ENCODE results near the gene DAPK3.
"Not testable (repeated sequence)": the region's sequence is repeated elsewhere in the genome, so short reads cannot be mapped to it uniquely, and the experiment has no call there.

The DAPK3 gene

GRCh38 chr19:3952755-3953276 is 18.1 kb downstream of the DAPK3 start:
- not testable (repeated sequence) for DNase-seq

DNA sequence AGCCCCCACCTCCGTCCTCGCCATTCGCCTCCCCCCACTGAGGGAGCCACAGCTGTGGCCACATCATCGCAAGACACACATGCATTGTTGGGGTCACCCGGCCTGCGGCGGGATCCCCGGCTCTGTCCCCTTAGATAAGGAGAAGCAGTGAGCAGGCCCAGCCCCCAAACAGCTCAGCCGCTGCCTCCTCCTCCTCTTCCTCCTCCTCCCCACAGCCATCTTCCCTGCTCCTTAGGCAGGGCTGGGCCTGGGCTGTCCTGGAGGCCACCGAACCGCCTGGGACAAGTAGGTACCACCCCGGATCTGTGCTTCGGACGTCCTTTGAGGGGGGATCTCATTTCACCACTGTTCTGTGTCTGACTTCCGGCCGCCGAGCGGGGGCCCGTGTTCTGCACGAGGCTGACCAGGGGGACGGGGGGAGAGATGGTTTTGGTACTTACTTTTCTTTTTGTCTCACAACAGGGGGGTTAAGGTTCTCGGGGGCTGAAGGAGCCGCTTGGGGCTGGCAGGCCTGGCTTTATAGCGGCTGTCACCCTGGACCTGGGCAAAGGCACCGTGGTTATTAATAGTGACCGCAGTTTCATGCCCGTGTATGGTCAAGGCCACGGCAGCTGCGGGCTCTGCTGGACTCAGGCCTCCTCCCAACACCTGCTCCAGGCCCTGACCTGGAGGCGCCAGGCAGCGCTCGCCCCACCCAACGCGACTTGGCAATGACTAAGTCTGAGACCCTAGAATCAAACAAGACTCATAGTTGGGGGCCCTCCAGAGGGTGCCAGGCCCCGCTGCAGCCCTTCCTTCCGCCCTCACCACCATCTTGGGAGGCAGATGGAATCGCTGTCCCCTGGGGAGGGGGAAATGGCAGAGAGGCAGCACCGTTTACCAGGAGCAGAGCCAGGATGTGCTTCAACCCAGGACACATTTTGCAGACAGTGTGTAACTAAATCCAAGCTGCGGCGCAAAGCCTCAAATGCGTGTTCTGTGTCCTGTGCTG is 19.7 kb downstream of the DAPK3 start:
- DNase-seq, result peak; percentile 36

DNA sequence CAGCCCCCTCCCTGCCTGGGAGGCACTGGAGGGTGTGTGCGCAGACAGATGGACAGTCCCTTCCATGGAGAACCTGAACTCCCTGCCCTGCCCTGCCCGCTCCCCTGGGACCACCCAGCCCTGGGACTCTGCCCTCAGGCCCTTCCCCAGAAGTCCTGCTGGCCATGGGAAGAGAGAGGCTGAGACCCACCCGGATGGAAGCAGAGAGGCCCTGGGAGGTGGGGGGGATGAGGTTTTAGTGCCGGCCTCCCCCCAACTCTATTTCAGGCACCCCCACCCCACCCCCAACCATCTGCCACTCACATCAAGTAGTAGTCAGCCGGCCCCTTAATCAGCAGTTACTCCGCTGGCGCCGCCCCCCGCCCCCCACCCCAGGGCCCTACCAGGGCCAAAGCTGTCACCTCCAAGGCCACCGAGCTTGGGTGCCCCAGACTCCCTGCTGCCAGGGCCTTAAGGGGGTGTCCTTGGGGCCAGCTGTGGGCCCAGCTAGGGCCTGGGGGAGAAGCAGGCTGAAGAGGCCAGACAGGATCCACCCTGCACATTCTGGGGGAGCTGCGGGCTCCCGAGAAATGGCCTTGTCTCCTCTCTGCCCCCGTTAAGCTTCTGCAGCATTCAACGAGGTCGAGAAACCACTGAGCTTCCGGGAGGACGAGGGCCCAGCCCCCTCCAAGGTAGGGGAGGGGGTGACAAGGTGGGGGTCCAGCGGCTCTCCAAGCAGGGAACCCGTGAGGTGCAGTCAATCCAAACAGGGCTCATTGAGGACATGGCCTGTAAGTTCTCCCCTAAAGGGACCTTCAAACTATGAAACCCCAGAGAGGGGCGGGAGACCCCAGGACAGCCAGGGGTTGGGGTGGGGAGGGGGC is 20.7 kb downstream of the DAPK3 start:
- DNase-seq, result no peak

GRCh38 chr19:3949294-3949693 is 21.6 kb downstream of the DAPK3 start:
- no peak for DNase-seq

GRCh38 chr19:3947316-3947933 is 23.5 kb downstream of the DAPK3 start:
- DNase-seq, result not testable (repeated sequence)

GRCh38 chr19:3945838-3946237 is 25.1 kb downstream of the DAPK3 start:
- no peak for DNase-seq

- no peak for DNase-seq
Observed at GRCh38 chr19:3944018-3944721, 26.7 kb downstream of the DAPK3 start.

DNA sequence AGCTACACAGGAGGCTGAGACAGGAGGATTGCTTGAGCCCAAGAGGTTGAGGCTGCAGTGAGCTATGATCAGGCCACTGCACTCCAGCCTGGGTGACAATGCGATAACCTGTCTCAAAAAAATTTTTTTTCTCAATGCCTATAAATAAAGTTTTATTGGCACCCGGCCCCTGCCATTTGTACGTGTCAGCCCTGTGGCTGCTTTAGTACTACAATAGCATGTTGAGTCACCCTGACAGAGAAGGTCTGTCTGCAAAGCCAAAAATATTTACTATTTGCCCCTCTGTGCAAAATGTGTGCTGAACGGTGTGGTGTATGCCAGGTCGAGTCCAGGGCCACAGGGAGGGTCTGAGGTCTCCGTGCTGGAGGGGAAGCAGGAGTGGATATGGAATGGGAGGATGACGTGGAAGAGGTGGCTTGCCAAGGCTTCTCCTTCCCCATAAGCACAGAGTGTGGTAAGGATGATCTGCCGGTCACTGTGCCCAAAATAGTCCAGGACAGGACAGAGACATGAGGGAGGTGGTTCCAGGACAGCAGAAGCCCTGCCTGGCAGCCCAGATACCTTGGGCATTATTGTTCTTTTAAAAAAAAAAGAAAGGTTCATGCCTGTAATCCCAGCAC is 28.0 kb downstream of the DAPK3 start:
- DNase-seq, result no peak

- DNase-seq, result not testable (repeated sequence)
Observed at GRCh38 chr19:3938300-3938950, 32.5 kb downstream of the DAPK3 start.

GRCh38 chr19:3936506-3937442 is 34.1 kb downstream of the DAPK3 start:
- DNase-seq, result no peak

GRCh38 chr19:3932931-3933810 is 37.7 kb downstream of the DAPK3 start, which contains the start of gene NMRK2:
Gene NMRK2, plus strand, starts transcription at chr19:3933069. Its CDS starts 603 bp downstream, at chr19:3933672.
- DNase-seq, result peak; percentile 20

DNA sequence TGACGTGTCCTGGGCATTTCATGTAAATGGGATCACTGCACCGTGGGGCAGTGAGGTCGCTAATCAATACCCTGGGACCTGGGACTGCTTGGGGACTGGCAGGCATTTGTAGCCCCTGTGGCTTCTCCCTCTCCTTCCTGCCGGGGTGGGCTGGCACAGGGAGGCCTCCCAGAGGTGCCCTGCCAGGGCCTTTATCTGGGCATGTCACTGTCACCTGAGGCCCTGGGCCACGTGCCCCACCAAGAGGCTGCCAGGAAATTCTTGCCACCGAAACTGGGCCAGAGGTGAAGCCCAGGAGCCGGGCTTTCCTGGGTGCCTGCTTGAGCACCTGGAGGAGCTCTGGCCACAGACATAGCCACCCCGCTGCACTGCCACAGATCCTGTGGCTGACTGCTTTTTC is 39.9 kb downstream of the DAPK3 start:
- DNase-seq, result no peak

GRCh38 chr19:3923912-3924311 is 47.0 kb downstream of the DAPK3 start:
- DNase-seq, result no peak

- DNase-seq, result no peak
Observed at GRCh38 chr19:3923096-3923758, 47.7 kb downstream of the DAPK3 start.

DNA sequence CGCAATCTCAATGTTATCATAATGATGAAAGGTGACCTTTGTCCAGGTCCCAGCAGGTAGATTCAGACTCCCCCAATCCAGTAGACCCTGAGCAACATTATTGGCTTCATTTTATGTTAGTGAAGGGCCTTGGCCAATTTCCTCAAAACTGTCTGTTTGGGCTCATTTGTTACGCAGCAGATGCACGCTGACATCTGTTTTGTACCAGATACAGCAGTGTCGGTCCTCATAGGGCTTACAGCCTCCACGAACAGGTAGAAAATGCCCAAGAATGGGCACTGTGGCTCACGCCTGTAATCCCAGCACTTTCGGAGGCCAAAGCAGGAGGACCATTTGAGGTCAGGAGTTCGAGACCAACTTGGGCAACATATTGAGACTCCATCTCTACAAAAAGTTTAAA is 51.1 kb downstream of the DAPK3 start:
- DNase-seq, result no peak

- no peak for DNase-seq
Observed at GRCh38 chr19:3916033-3916432, 54.9 kb downstream of the DAPK3 start.

DNA sequence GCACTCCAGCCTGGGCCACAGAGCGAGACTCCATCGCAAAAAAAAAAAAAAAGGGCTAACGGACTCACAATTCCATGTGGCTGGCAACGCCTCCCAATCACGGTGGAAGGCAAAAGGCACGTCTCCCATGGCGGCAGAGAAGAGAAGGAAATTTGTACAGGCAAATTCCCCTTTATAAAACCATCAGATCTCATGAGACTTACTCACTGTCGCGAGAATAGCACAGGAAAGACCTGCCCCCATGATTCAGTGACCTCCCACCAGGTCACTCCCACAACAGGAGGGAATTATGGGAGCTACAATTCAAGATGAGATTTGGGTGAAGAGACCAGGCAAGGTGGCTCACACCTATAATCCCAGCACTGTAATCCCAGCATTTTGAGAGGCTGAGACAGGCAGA is 56.7 kb downstream of the DAPK3 start:
- no peak for DNase-seq

- DNase-seq, result no peak
Observed at GRCh38 chr19:3910105-3910504, 60.8 kb downstream of the DAPK3 start.

All from NCI-H2171 (cell line).